Glomerular visceral epithelial cell (primary cell): ENCODE results near the gene IRF8.

ENCODE experiments used
- DNase-seq: peaks from one replicate; pipeline ENCODE4 v3.0.0-alpha.2; 2016; ENCODE audit errors: extremely low spot score

IRF8 gene

DNA sequence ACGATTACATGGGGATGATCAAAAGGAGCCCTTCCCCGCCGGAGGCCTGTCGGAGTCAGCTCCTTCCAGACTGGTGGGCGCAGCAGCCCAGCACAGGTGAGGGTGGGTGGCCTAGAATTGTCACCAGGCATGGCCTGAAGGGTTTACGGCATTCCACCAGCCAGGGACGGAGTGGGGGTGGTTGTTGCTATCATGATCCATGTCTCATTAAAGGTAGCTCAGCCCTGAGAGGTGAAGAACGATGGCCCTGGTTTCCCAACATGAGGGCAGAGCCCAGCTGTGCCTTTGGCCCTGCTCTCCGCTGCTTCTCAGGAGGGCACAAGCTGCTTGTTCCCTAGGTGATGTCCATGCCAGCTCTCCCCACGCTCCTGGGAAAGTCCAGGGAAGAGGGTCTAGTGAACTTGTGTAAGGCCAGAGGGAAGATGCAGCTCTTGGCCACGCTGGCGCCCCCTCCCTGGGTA, 14.2 kb downstream of the IRF8 start:
- no peak for DNase-seq

DNA sequence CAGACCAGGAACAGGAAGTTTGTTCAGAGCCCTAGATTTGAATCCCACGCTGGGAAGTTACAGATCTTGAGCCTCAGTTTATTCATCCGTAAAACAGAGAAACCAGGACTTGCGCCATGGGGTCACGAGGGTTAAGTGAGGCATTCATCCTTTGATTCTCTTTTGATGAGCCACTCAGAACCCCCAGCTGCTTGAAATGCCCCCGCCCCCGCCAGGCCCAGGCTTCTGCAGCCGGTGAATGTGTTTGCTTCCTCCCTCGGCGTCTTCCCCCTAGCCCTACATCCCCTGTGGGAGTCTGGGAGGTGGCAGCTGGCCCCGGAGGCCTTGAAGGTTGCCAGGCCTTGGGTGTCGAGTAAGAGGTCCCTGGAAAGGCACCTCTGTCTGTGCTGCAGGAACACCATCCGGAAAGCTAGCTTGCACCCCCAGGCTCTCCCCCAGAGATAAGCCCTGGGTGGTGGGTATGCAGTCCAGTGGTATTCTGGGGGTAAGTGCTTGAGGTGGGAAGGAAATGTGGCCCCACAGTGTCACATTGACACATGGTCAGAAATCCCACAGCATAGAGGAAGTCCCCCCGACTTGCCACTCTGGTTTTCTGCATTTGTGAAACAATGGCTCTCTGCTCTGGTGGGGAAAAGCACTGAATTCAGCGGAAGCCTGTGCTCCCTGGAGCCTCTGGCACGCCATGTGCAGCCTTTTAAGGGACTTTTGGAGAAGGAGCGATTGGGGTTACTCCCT, 14.9 kb downstream of the IRF8 start:
- no peak for DNase-seq

DNA sequence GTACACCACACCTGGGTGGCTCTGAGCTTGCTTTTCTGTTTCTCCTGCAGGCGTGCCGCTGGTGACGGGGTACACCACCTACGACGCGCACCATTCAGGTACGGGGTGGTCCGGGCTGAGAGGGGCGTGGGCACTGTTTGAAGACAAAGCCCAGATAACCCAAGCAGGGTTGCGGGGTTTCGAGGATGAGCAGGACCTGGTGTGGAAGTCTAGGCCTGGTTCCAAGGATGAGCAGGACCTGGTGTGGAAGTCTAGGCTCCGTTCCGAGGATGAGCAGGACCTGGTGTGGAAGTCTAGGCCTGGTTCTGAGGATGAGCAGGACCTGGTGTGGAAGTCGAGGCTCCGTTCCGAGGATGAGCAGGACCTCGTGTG, 15.4 kb downstream of the IRF8 start:
- DNase-seq: no peak

DNA sequence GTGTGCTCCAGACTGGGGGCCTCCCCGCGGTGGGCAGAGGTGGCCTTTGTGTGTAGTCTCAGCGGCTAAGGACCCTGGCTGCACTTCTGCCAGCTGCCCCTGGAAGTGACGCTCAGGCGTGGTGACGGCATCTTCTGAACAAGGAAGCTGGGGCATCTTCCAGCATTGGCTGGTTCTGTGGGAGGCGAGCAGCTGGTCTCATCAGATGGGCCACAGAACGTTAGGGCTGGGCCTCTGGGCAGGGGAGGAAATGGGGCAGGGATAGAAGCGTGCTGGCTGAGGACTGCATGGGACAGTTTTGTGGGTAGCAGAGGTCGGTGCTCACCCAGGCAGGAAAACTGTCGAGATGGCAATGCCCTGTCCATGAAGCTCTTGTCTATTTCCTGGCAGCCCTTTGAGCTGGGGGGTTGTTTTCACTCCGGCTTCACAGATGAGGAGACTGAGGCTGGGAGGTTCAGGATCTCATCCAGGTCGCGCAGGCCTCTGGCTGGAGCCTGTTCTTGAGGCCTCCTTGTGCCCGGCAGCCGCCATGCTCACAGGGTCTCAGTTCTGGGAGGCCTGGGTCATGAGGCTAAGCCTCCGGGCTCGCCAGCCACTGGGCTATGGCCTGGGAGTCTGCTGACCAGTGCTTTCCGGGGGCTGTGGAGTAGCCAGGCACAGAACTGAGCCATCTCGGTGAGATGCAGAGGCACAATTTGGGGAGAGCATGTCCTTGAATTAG, 16.3 kb downstream of the IRF8 start:
- no peak for DNase-seq

DNA sequence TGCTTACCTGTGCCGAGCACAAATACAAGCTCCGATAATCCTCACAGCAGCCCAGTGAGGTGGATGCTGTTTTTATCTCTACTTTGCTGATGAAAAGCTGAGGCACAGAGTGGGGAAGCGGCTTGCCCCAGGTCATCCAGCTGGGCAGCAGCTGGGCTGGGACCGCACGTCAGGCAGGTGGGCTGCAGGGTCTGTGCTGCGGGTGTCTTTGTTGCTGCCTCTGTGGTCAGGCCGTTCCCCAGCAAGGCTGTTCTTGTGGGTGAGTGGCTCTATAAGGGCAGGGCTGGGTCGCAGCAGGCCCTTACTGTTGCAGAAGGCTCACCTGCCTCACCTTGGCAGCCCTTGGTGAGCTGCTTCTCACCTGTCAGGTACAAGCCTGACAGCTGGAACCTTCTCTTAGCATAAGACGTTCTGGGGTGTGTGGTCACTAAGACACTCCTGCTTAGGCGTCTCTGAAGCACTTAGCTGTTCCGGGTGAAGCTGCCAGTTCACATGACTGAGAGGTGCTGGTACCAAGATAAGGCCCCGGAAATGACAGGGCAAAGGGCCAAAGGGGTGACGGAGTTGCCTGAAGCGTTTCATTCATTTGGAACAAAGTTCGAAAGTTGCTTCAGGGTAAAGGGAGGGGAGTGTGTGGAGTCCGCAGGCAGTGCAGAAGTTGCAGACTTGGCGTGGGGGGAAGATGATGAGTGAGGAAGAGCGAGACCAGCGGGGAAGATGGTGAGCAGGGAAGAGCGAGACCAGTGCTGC, 17.4 kb downstream of the IRF8 start:
- DNase-seq: peak; percentile 1

DNA sequence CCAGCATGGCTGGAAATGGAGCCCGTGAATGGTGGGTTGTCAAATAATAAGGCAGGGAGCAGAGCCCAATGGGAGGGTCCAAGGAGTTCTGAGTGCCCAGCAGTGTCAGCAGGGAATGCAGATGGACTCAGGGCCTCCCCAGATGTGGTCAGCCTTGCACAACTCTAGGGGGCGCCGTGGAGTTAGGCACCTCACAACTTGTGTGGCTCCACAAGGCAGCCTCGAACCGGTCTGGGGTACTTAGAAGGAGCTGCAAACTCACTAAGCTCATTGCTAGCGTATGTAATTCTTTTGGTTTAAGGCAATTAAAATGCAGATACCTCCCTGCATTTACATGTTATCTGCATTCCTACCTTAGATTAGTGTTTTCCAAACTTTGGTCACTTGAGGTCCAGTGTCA, 18.1 kb downstream of the IRF8 start:
- no peak for DNase-seq

DNA sequence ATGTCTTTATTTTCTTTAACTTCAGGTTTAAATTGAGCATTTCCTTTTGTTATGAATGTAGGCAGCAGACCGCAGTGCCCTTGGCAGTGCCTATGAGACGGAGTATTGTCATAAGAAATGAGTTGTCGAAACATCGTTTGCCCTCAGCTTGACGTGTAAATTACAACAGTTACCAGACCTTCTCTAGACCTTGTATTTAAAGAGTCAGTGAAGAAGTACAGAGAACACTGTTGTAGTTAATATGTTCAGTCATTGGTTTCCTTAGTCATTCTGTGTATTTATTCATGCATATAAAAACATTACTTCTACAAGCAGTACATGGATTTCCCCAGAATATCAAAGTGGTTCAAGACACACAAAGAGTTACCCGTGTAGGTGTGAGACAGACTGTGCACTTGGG, 19.0 kb downstream of the IRF8 start:
- DNase-seq: no peak

DNA sequence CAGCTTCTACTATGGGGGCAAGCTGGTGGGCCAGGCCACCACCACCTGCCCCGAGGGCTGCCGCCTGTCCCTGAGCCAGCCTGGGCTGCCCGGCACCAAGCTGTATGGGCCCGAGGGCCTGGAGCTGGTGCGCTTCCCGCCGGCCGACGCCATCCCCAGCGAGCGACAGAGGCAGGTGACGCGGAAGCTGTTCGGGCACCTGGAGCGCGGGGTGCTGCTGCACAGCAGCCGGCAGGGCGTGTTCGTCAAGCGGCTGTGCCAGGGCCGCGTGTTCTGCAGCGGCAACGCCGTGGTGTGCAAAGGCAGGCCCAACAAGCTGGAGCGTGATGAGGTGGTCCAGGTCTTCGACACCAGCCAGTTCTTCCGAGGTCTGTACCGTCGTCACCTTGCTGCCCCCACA, 19.5 kb downstream of the IRF8 start:
- no peak for DNase-seq

DNA sequence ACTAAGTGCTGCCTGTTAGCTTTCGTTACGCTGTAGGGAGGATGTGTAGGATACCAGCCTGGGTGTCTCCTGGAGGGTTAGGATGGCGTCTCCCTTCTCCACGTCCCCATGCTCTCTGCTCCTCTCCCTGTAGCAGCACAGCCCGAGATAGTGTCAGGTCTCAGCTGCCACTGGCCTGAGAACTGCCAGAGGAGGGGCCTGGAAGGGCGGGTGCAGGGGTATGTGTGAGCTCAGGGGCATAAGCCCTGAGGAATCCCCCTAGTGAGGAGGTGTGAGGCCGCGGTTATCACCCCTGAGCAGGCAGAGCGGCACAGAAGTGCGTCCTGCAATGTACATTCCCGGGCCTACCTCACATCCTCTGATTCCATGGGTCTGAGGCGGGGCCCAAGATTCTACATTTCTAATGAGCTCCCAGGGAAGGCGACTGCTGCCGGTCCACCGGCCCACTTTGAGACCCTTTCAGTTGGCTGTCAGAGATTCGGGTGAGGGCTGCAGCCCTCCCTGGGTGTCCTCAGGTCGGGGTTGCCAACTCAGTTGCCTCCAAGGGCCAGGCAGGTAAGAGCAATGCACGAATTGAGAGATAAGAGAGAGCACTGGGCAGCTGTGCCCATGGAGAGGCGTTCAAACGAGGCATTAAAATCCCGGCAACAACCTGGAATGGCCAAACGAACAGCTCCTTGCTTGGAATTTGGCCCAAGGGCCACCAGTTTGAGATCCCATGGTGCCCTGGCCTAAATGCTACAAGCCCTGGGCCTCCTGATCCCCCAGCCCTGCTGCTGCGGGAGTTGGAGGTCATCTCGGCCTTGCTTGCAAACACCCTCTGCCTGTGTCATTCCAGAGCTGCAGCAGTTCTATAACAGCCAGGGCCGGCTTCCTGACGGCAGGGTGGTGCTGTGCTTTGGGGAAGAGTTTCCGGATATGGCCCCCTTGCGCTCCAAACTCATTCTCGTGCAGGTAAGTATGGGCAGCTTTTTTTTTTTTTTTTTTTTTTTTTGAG, 20.6 kb downstream of the IRF8 start:
- DNase-seq: no peak

DNA sequence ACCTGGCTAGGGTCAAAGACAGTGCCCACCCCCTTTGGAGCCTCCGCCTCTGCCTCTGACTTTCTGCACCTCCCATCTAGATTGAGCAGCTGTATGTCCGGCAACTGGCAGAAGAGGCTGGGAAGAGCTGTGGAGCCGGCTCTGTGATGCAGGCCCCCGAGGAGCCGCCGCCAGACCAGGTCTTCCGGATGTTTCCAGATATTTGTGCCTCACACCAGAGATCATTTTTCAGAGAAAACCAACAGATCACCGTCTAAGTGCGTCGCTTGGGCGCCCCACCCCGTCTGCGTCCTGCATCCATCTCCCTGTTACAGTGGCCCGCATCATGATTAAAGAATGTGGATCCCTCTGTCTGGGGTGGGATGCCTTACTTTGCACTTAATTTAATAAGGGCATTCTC, 22.1 kb downstream of the IRF8 start:
- DNase-seq: no peak

DNA sequence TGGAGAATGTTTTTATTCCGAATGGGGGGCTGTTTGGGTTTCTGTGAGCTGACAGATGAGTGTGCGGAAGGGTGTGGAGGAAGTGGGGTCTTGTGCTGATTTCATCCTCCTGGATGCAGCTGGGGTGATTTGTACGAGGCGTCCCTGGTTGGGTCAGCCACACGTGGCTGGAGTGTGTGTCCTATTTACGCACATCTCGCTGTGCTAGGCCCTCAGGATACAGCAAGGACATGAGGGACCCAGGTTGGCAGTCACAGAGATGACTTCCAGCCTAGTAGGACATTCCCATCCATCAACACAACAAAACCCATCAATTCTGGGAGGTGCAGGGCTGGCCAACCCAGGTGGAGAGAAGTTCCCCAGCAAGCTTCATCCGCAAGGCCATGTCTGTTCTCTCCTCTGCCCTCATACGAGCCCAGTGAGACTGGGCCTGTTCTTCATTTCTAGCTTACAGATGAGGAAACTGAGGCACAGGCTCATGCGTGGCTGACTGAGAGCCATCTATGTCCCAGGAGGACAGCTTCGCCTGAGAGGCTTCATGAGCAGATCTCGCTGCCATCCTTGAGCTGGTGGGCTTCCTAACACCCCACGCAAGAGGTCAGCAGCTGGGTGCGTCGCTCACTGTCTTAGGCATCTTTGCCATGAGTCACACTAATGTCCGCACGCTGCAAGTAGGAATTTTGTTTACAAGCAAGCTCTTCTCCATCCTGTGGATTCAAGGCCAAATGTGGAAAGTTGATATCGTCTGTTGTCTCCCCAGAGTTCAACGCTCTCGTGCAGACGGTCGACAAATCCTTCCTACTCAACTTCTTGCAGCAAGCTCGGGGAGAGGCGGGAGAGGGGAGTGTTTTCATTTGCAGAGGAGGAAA, 24.4 kb downstream of the IRF8 start:
- no peak for DNase-seq

DNA sequence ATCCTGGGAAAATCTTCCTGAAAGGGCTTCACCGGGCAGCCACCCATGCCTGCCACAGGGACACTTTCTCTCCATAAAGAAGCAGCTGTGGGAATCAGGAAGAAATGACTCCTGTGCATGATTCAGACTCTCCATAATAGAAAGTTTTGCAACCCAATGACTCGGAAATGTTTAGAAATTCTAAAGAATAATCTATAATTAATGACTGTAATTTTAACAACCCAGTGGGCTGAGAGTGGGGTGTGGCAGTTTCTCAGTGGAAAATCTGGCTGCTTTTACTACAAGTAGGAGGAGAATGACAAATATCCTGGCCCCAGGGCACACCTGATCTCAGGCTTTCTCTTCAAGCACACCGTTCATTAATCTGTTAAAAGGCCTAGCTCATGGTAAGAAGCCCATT, 25.7 kb downstream of the IRF8 start:
- DNase-seq: no peak

DNA sequence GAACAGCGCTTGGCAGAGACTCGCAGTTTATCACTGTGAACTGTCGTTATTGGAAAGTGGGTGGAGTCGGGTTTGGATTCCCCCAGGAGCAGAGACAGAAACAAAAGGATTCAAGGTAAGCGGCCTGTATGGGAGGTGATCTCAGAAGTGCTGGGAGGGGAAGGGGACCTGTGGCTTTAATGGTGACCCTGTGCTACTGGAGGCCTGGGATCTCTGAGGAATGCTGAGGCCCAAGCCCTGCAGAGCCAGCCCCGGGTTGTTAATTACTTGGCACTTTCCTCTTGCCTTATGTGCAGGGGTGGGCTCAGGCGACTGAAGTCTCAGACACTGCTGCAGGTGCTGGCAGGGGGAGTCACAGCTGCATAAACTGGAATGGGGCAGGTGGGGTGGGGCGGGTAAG, 27.4 kb downstream of the IRF8 start:
- no peak for DNase-seq

DNA sequence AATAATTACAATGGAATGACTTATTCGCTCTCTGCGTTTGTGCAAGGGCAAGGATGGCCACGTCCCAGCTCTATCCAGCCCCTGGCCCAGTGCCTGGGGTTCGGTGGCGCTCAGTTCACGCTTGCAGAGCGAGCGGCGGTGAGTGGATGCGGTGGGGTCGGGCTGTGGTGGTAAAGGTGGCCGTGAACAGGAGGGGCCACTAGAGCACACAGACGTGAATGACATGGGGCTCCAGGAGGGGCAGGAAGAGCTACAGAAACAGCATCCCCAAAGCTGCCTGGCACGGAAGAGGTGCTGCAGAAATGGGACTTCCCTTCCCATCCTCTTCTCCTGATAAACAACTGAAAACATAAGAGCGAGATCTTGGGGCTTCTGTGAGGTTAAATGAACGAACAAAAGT, 28.4 kb downstream of the IRF8 start:
- DNase-seq: no peak

DNA sequence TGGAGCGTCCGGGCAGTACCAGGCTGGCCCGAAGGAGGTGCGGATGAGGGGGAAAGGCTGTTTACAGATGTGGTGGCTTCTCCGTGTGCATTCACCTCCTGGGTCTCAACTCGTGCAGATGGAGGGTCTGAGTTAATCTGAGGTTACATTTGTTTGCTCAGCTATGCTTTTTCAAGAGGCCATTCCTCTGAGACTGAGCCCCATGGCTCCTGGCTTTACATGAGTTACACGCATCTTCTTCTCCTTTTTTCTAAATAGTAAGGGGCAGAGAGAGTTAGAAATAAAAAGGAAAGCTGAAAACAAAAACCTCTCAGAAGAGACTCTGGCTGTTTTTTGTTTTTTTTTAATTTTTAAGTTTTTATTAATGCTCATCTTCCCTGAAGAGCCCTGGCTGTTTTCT, 29.0 kb downstream of the IRF8 start:
- DNase-seq: no peak

DNA sequence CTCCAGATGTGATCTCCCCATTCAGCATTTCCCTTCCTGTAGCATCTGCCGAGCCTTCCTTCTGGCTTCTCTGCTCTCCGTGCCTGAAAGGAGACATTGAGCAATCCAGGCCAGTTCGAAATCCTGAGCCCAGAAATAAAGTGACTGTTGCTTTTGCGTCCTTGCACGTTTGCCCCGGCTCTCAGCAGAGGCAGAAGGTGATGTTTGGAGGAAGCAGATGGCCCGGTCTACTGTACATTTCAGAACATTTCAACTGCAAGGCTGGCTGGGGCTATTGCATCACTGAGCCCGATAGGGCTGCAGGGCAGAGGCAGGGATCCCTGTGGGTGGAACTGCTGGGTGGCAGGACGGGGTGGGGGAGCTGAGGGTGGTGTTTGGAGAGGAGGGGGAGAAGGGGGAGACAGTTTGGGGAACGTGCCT, 29.4 kb downstream of the IRF8 start:
- DNase-seq: no peak

DNA sequence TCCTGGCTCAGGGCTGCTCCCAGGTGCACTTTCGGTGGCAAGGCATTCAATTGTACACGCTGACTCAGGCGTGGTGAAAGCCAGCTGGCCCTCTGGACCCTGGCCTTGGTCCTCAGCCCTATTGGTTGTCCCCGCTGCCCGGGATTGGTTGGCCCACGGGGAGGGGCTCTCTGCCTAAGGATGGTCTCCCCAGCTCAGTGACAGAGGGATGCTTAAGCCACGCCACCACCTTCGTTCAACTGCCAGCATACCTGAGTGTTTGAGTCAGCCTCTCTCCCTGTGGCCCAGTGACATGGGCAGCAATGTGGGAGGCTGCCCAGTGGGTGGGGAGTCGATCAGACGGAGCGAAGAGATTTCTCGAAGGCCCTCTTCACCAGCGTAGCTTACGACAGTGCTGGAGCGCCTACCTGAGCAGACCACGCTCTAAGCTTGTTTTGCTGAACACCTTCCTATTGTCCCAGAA, 30.3 kb downstream of the IRF8 start:
- DNase-seq: no peak

DNA sequence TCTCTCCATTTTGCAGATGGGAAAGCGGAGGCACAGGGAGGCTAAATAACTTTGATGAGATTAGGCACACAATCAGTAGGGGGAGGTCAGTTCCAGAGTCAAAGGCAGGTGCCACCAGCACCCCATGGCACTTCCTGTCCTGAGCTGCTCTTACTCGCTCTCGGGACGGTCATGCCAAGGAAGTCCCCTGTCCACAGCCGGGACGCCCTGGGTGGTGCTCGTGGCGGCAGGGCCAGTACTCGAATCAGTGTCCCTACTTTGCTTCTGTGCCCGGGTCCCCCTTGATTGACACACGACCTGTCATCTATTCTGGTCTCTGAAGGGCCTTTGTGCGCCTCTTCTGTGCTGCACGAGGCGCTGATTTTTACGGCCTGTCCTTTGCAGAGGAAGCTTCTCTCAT, 31.3 kb downstream of the IRF8 start:
- no peak for DNase-seq

DNA sequence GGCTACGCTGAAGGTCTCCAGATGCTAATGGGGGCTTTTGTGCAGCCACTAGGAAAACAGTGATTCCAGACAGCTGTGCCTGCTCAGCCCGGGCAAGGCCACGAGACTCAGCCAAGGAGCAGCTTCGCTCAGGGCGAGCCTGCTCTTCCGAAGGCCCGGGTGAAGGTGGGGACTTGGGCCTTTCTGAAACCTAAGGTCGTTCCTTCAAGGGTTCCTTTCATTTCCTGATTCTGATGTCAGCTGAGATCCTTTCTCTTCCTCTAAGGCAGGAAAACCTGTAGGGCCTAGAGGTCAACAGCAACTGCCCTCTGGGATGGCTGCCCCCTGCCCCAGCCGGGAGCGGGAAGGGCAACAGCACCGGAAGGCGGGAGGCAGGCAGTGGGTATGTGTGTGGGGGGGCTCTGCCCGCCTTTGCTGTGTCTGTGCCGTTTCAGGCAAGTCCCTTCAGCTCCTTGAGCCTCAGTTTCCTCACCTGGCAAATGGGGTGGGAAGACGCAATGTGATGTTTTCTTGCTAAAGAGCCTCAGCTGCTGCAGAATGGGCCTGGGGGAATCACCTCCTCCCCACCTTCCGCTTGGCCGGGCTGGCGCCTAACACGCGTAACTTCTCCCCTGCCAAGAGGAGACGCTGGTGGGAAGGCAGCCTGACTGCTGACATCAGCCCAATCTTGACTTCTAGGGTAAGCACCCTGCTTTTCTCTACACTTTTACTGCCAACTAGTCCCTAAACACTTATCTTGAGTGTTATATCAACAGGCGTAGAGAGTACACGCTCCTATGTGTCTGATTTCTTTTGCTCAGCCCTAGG, 32.8 kb downstream of the IRF8 start:
- no peak for DNase-seq

DNA sequence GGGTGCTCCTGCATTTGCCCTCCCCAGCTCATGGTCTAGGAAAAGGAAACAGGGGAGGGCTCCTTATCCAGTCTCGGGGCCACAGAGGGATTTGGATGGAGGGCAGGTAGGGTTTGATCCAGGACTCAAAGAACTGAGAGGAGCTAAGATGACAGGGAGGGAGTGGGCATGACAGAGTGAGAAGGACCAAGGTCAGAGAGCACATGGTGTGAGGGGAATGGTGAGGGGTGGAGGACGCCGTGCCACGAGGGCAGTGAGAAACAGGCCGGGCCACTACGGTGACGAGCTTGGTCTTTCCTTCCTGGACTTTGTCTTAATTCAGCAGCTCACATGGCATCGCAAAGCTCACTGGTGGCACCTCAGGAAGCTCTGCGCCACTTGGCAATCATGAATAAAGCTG, 35.2 kb downstream of the IRF8 start:
- DNase-seq: no peak
